HG03571 (cell line): ENCODE results near the gene OR8H3.
"Not testable (repeated sequence)": the region's sequence is repeated elsewhere in the genome, so short reads cannot be mapped to it uniquely, and the experiment has no call there.

Source experiments
- ATAC-seq: cut with Tn5 transposase; IDR thresholded peaks from one replicate; pipeline ENCODE4 v1.9.1; 2021; ENCODE audit not compliant: unreplicated experiment

OR8H3 gene

GRCh38 chr11:56122073-56122472, at the start of gene OR8H3:
Gene OR8H3 (plus strand): TSS chr11:56122373. CDS start chr11:56122373, 0 bp downstream.
- ATAC-seq, result no peak

GRCh38 chr11:56089697-56090096, 32.5 kb upstream of the OR8H3 start:
- ATAC-seq, result no peak

- ATAC-seq, result no peak
These were observed 29.2 kb upstream of the OR8H3 start, which contains the start of gene OR8I2 for GRCh38 chr11:56093008-56093407. Gene OR8I2 (plus strand): TSS chr11:56093308. CDS start chr11:56093308, 0 bp downstream.

GRCh38 chr11:56103210-56103737, 18.9 kb upstream of the OR8H3 start, which contains the start of gene OR8H2:
Gene OR8H2 (plus strand): TSS chr11:56103687. CDS start chr11:56105043, 1,356 bp downstream.
- ATAC-seq, result no peak

GRCh38 chr11:56140151-56140661, 18.0 kb downstream of the OR8H3 start, which contains the start of gene OR8J3:
Gene OR8J3 (minus strand): TSS chr11:56140201. CDS start chr11:56137718, 2,483 bp downstream.
- ATAC-seq, result no peak

GRCh38 chr11:56143681-56144080, 21.5 kb downstream of the OR8H3 start:
- not testable (repeated sequence) for ATAC-seq

- no peak for ATAC-seq
These were observed 29.2 kb downstream of the OR8H3 start for GRCh38 chr11:56151376-56151775.

GRCh38 chr11:56152333-56152732, 30.2 kb downstream of the OR8H3 start:
- no peak for ATAC-seq

GRCh38 chr11:56160217-56160616, 38.0 kb downstream of the OR8H3 start, which contains the start of gene OR8K5:
Gene OR8K5 (minus strand): TSS chr11:56160317. CDS start chr11:56160317, 0 bp downstream.
- ATAC-seq, result no peak

- no peak for ATAC-seq
These were observed 41.6 kb downstream of the OR8H3 start for GRCh38 chr11:56163804-56164203.

GRCh38 chr11:56172256-56172830, 50.2 kb downstream of the OR8H3 start:
- no peak for ATAC-seq
